C4-2B (cell line): Measurements from ENCODE around the gene ZNG1A.
"Not testable (repeated sequence)": the region's sequence is repeated elsewhere in the genome, so short reads cannot be mapped to it uniquely, and the experiment has no call there.

ENCODE experiments used
- ZFX ChIP-seq: fragments of 450-650 bp; IDR thresholded peaks from 2 replicates; pipeline ENCODE4 v1.6.1; 2017
- TF ChIP-seq, protein P1 (sequence below): fragments of 450-650 bp; conservative IDR thresholded peaks from 2 replicates; pipeline ENCODE4 v1.5.1; 2017; ENCODE audit warnings: mild to moderate bottlenecking

DNA sequence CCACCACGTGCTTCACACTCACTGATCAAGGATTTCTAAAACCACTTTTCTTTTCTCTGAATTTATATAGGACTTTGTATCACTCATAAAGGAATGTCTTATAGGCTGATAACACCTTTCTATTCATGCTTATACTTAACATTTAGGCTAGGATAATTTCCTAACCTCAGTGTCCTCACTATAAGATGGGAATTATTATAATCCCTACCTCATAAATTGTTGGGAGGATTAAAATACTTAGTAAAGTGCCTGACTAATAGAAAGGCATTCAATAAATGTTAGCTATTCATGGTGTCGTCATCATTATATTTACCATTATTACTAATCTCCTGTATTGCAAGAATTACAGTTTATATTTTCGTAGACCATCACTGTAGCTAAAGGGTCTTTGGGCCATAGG, 102.5 kb downstream of the ZNG1A start:
- TF ChIP-seq, protein P1, sequence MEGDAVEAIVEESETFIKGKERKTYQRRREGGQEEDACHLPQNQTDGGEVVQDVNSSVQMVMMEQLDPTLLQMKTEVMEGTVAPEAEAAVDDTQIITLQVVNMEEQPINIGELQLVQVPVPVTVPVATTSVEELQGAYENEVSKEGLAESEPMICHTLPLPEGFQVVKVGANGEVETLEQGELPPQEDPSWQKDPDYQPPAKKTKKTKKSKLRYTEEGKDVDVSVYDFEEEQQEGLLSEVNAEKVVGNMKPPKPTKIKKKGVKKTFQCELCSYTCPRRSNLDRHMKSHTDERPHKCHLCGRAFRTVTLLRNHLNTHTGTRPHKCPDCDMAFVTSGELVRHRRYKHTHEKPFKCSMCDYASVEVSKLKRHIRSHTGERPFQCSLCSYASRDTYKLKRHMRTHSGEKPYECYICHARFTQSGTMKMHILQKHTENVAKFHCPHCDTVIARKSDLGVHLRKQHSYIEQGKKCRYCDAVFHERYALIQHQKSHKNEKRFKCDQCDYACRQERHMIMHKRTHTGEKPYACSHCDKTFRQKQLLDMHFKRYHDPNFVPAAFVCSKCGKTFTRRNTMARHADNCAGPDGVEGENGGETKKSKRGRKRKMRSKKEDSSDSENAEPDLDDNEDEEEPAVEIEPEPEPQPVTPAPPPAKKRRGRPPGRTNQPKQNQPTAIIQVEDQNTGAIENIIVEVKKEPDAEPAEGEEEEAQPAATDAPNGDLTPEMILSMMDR: not testable (repeated sequence)
- not testable (repeated sequence) for TF ChIP-seq ZFX
